ENCODE results near the gene RAX.

The RAX gene

DNA sequence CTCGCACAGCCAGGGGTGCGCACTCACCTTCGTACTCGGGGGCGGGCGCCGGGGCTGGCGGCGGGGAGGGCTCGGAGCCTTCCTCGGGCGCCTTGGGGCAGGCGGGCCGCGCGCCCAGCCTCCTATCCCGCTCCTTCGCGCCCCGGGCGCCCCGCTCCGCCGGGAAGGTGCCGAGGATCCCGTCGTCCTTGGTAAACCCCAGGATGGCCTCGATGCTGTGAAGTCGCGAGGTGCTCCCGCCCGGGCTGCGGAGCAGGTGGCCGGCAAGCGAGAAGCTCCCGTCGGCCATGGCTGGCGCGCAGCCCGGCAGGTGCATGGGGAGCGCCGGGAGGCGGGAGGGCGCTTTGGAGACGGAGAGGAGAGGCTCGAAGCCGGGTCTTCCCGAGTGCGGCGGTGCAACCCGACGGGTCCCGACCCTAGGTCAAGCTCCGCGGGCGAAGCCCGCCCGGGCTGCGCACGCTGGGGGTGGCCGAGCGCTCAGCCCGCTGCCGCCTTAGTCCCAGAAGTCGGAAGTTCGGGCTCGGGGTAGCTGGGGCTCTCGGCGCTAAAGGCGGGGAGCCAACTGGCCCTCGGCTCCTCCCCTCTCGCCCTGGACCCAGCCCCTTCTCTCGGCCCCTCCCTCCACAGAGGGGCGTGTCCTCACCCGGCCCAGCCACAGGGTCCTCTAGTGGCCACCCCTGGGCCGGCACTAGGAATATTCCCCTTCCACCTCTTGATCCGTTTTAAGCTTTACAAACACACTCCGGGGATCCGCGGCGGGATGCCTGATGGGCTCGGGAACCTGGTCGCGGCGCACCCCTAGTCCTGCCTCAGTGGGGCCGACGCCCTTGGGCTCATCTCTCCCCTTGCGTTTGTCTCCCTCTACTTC lies at the start of gene RAX:
TSS of gene RAX (minus strand) at position 564 of the 868 bp plus-strand sequence. CDS start at position 316, 248 bp downstream.
- no peak for DNase-seq

DNA sequence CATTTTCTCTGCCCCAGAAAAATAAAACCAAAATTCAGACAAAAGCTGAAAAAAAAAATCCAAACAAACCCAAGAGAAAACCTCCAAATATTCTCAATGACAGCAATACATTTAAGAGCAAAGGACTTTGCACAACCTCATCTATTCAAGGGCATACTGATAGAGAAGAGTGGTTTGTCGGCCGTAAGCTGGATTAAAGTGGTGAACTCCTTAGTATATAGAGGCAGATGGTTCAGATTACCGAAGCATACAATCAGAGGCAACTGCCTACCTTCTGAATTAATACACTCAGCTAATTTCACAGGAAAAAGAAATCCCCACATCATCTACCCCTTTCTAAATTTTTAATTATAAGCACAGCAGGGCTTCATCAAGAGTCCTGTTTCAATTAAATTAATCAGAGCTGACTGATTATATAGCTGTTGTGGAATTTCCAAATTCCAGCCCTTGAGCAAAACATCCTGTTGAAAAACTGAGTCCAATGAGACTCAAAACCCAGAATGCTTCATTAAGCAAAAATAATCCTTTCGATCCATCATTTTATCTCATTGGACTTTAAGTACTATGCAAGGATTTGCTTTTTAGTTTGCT lies 45.3 kb upstream of the RAX start, which contains the start of gene CPLX4:
TSS of gene CPLX4 (minus strand) at position 190 of the 591 bp plus-strand sequence. CDS start at position 3, 187 bp downstream.
- no peak for DNase-seq

DNA sequence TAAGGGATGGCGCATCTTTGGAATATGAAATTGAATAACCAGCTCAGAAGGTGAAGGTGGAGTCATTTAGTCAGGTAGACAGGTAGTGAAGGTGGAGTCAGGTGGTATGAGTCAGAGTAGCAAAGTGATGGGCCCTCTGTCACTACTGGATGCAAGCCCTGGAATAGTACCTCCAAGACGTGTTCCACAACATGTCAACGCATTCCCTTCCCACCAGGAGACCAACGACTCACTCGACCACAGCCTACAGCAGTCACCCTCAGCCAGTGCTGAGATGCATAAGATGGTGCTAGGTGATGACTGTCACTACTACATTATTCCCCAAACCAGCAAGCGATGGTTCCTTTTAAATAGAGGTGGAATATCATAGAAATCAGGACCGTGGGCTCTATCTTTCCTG lies 38.4 kb upstream of the RAX start:
- no peak for DNase-seq

DNA sequence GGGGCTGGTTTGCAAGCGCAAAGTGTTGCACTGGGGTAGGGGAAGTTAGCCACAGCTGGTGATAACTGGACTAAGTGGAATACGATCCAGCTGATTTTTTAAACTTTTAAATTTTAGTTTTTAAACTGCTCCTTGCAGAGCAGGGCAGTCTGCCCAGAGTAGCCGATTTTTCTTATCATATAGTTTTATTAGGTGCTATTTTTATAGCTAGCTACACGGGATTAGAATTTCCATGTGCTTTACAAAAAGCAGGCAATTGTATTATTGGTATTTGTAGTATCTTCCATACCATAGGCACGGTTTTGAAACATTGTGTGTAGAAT lies 35.6 kb upstream of the RAX start:
- no peak for DNase-seq

- DNase-seq, result peak; percentile 40
These were observed 35.1 kb upstream of the RAX start for GRCh38 chr18:59308248-59308937.

DNA sequence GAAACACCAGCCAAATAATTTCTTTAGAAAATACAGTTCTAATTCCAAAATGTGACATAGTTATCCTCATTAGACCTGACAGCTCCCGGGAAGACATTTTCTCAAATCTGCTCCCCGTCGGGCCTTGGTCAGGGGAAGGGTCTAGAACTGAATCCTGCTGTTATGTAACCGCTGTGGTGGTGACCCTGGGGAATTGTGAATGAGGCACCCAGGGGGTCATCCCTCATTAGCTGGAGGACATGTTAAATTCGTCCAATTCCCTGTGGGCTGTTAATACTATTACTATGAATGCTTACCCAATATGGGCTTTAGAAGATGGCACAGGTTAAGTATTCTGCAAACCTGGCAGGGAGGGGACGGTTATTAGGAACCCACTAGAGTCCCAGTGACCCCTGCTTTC lies 33.4 kb upstream of the RAX start:
- no peak for DNase-seq

DNA sequence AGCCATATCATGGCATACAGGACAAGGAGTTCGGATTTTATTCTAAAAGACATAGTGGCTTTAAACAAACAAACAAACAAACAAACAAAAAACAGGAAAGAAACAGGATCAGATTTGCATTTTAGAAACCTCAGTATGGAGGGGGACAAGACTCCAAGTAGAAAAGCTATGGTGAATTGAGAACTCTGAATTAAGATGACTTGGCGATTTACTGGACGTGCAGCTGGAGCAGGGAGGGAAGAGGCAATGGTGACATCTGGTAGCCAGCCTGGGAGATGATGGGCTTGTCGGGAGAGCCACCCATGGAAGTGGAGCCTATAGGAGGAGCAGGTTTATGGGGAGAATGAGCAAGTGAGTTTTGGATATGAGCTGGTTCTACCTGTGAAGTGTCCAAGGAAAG lies 32.0 kb upstream of the RAX start:
- DNase-seq, result no peak

DNA sequence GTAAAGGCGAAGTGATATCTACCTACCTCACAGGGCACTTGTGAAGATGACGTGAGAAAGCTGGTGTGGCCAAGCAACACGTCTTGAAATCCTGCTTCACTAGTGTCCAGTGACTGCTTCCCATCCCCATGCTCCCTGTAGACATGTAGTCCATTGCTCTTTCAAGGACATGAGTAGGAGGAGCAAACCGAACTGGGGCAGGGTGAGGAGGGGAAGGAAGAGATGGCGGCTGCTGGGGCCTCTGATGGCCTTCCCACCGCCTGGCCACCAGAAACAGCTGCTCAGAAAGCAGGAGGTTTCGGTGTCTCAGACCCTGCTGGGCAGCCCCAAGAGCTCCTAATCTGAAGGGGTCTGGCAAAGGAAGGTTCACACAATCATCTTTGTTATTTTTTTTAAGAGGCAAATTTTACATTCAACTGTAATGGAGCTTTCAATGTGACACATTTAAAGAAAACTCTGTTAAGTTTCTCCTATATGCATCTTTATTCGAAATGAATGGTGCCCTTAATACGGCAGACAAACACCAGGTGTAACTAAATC lies 30.5 kb upstream of the RAX start:
- no peak for DNase-seq

GRCh38 chr18:59303006-59303405 lies 29.8 kb upstream of the RAX start:
- no peak for DNase-seq

GRCh38 chr18:59301929-59302328 lies 28.7 kb upstream of the RAX start:
- no peak for DNase-seq

GRCh38 chr18:59300676-59301285 lies 27.5 kb upstream of the RAX start:
- DNase-seq, result no peak

DNA sequence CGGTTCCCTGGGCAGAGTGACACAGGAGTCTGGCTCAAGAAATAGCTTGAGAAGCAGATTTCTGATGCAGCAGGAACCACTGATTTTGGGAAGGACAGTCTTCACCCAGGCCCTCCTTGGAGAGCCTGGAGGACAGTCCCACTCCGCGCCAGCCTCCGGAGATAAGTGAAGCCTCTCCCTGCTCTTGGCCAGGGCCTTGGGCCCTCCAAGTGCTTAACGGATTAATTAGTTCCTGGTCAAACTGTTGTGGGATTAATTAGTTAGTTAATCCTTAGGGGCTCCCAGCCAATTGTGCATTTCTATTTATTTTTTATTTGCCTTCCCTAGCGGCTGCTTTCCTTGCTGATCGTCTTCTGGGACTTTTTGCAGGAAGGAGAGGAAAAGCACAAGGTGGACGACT lies 25.6 kb upstream of the RAX start:
- no peak for DNase-seq

- DNase-seq, result no peak
These were observed 20.1 kb upstream of the RAX start for GRCh38 chr18:59293317-59293716.

DNA sequence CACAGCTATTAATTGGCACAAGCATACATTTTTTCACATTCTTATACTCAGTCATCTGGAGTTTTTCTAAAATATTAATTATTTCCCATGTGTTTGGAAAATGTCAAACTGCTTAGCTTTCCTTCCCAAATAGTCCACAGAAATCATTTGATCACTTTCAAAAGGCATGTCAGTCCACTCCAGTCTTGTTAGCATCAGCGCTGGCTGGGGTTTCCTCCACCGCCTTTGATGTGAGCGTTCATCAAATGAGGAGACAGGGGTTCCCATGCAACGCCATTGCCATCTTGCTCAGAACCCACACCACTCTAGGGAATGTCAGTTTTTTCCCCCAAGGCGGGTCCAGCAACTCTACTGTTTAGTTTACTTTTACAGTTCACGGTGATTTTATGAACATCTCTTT lies 13.1 kb upstream of the RAX start:
- no peak for DNase-seq

DNA sequence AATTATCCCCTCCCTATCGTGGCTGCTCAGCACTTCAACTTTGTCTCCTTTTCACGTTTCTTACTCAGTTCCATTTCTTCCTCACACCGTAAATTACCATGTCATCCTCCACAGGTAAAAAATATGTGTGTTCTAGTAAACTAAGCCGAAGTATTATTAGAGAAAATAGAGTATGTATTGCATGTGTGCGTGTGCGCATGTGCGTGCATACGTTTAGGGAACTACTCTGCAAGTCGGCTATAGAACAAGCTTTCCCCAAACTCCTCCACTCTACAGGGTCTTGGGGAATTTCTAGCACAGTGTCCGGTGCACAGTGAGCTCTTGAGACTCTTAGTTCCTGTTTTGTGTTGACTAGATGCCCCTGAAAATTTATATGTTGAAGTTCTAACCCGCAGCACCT lies 9.1 kb upstream of the RAX start:
- DNase-seq, result no peak

DNA sequence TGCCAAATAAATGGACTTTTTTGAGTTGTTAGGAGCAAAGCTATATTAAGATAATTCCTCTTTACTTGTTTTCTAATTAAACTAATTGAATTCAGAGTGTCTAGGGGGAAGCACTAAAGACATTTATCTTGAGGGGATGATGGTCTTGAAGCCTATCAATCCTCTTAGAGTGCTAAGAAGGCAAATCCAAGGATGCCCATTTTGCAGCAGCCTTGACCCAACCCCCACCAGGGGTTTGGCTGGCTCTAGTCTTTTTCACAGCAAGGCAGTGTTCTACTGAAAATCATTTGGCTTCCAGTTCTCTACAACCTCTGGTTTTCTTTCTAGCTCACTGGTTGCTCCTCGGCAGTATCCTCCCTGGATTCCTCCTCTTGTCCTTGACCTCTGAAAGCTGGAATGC lies 6.5 kb upstream of the RAX start:
- no peak for DNase-seq

GRCh38 chr18:59279193-59279592 lies 5.9 kb upstream of the RAX start:
- DNase-seq, result no peak

DNA sequence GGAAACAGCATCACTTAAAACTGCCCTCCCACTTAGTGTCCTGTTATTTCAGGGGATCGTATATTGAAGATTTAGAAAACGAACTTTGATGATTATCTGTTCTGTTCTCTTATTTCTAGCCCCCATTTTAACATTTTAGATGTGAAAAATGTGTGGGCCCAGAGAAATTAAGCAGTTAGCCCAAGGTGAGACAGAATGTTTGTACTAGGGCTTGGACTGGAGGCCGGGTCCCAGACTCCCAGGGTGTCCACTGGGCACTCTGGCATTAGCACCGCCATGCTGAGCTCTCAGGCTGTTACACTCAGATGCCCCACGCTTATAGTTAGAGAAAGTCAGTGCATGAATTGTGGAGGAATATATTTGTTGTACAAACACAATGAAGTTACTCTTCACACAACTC lies 5.5 kb upstream of the RAX start:
- no peak for DNase-seq

GRCh38 chr18:59276047-59276446 lies 2.8 kb upstream of the RAX start:
- no peak for DNase-seq

GRCh38 chr18:59275406-59275949 lies 2.2 kb upstream of the RAX start:
- DNase-seq, result no peak

DNA sequence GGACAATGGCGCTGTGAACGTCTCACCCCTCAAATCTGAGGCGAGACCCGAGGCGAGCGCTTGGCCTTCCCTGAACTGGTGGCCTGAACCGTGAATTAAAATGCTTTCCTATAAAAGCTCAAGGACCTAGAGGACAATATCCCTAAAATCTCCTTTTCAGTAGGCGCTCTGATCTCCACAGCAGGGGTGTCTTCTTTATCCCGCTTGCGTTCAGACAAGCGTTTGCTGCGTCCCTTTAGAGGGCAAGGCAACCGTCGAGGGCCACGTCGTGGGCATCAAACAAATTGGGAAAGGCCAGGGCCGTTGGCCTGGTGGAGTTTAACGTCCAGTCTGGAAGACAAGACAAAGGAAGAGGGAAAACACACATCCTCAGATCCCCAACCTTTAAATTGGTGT lies 1.3 kb upstream of the RAX start:
- DNase-seq, result no peak

DNA sequence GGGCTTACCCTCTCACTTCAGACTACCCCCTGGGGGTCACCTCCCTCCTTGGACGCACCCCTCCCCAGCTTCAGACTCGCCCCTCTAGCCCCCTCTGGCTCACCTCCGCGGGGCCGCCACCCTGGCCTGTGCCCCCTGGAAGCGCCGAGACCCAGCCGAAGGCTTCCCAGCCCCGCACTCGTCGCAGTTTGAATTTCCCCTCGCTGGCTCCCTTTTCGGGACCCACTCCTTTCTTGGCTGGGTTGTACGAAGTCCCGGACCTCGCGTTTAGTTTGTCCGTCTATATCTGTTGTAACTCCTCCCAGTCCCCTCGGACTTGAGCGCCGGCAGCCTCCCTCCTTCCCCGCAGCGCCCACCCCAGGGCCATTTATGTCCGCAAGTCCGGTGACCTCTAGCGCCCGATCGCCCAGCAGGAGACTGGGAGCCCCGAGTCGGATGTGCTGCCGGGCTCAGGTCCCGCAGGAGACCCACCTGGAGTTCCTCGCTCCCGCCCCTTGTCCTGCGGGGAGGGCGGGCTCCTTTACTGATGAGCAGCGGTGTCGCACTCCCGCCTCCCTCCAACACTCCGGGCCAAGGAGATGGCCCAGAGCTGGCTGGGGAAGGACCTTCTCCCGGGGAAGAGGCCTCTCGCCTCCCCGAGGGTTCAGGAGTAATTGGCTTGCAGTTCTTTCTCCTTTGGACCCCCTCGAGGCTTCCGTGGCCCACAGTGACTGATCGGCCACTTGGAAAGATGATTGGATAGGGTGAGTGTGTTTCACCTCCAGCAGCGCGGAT lies 692 bp upstream of the RAX start:
- DNase-seq, result no peak
